Esophagus squamous epithelium (tissue), 4 donors: ENCODE data around the gene CAMTA1.

Source experiments
- POLR2A ChIP-seq, 4 donors: fragments of 450-650 bp; IDR thresholded peaks; one replicate each; pipeline ENCODE4 v1.6.1; 2017; ENCODE audit warnings: antibody characterized with exemption in 4 of 4, mild to moderate bottlenecking in 4 of 4, moderate library complexity in 3 of 4
- TF ChIP-seq, protein P1 (sequence below), 6 experiments: fragments of 450-650 bp in 4 of 6; fragments of 200-600 bp in 2 of 6; sonication (generic) in 2 of 6; IDR thresholded peaks; one replicate each; pipeline ENCODE4 v1.5.1; 2016 to 2019; ENCODE audit warnings: antibody characterized with exemption in 6 of 6, mild to moderate bottlenecking in 4 of 6, moderate library complexity in 4 of 6

- TF ChIP-seq, protein P1, sequence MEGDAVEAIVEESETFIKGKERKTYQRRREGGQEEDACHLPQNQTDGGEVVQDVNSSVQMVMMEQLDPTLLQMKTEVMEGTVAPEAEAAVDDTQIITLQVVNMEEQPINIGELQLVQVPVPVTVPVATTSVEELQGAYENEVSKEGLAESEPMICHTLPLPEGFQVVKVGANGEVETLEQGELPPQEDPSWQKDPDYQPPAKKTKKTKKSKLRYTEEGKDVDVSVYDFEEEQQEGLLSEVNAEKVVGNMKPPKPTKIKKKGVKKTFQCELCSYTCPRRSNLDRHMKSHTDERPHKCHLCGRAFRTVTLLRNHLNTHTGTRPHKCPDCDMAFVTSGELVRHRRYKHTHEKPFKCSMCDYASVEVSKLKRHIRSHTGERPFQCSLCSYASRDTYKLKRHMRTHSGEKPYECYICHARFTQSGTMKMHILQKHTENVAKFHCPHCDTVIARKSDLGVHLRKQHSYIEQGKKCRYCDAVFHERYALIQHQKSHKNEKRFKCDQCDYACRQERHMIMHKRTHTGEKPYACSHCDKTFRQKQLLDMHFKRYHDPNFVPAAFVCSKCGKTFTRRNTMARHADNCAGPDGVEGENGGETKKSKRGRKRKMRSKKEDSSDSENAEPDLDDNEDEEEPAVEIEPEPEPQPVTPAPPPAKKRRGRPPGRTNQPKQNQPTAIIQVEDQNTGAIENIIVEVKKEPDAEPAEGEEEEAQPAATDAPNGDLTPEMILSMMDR (IDR thresholded peaks at IDR 0.05), result no peak
- TF ChIP-seq POLR2A (IDR thresholded peaks at IDR 0.05), result no peak
Observed at GRCh38 chr1:7292036-7292681, 506.9 kb downstream of the CAMTA1 start.
